SK-N-SH (cell line): ENCODE data around the gene IFNA6. TPM values are rescaled to one million over a fixed set of nuclear protein-coding genes. Genes with fewer than 3 reads are reported as not detected.

ENCODE experiments used
- CTCF ChIA-PET: fragments of 300-600, 350-600 bp; formaldehyde crosslinking; extraction: SDS; loops from one replicate; lab custom pipeline; 2021; lab: Yijun Ruan, JAX
- POLR2A ChIA-PET: fragments of 350-600 bp; sonication (Branson Sonifier 250); formaldehyde crosslinking; extraction: SDS; loops from one replicate; lab custom pipeline; 2020; ENCODE audit warnings: antibody characterized with exemption, inconsistent platforms; lab: Yijun Ruan, JAX
- DNase-seq: peaks from one replicate; pipeline ENCODE4 v3.0.0; 2012
- H2AFZ ChIP-seq: fragments of 200-600 bp; sonication (generic); 2 replicates; pipeline ENCODE4 v1.8.1; 2016; ENCODE audit warnings: antibody characterized with exemption, mild to moderate bottlenecking, low read depth
- H3F3A ChIP-seq: fragments of 200-600 bp; sonication (generic); replicated peaks from 2 replicates; pipeline ENCODE3; 2016; ENCODE audit warnings: antibody characterized with exemption, mild to moderate bottlenecking; ENCODE audit not compliant: insufficient read depth
- H3K27ac ChIP-seq, 2 experiments: fragments of 200-500 bp in 1 of 2; fragments of 200-600 bp in 1 of 2; sonication (Bioruptor generic) in 1 of 2; sonication (generic), shearing (Covaris generic) in 1 of 2; 2 replicates each; pipeline versions ENCODE4 v1.5.1 to v1.6.1; 2014 to 2016; ENCODE audit warnings: low read depth in 2 of 2, inconsistent platforms in 1 of 2, low read length in 1 of 2, mild to moderate bottlenecking in 1 of 2, mixed read lengths in 1 of 2
- H3K27me3 ChIP-seq: fragments of 200-600 bp; sonication (generic), shearing (Covaris generic); 2 replicates; pipeline ENCODE4 v1.6.1; 2016; ENCODE audit warnings: mixed run types; ENCODE audit not compliant: insufficient read depth
- H3K36me3 ChIP-seq, 2 experiments: fragments of 200-500 bp in 1 of 2; fragments of 200-600 bp in 1 of 2; sonication (Bioruptor generic) in 1 of 2; sonication (generic) in 1 of 2; replicated peaks in 1 of 2; 2 replicates each; pipeline versions ENCODE3 to v1.5.1; 2014 to 2016; ENCODE audit warnings: low read length in 1 of 2, mild to moderate bottlenecking in 1 of 2; ENCODE audit not compliant: insufficient read depth in 2 of 2, control insufficient read depth in 1 of 2
- H3K4me1 ChIP-seq, 2 experiments: fragments of 200-500 bp in 1 of 2; fragments of 200-600 bp in 1 of 2; sonication (Bioruptor generic) in 1 of 2; sonication (generic), shearing (Covaris generic) in 1 of 2; 2 replicates each; pipeline versions ENCODE4 v1.5.1 to v1.6.1; 2014 to 2016; ENCODE audit warnings: low read depth in 1 of 2, low read length in 1 of 2, mixed run types in 1 of 2; ENCODE audit not compliant: insufficient read depth in 2 of 2, control insufficient read depth in 1 of 2
- H3K4me2 ChIP-seq: fragments of 200-600 bp; sonication (generic), shearing (Covaris generic); 2 replicates; pipeline ENCODE4 v1.6.1; 2017; ENCODE audit warnings: mixed run types
- H3K4me3 ChIP-seq, 2 experiments: fragments of 200-500 bp in 1 of 2; fragments of 200-600 bp in 1 of 2; sonication (Bioruptor generic) in 1 of 2; sonication (generic), shearing (Covaris generic) in 1 of 2; 2 replicates each; pipeline versions ENCODE4 v1.5.1 to v1.8.1; 2014 to 2016; ENCODE audit warnings: low read depth in 2 of 2, inconsistent platforms in 1 of 2, low read length in 1 of 2, mild to moderate bottlenecking in 1 of 2, mixed read lengths in 1 of 2, moderate library complexity in 1 of 2
- H3K79me2 ChIP-seq: fragments of 200-600 bp; sonication (generic); 2 replicates; pipeline ENCODE4 v1.8.1; 2017; ENCODE audit warnings: mild to moderate bottlenecking; ENCODE audit not compliant: insufficient read depth
- H3K9ac ChIP-seq: fragments of 200-600 bp; sonication (generic); 2 replicates; pipeline ENCODE4 v1.6.1; 2017; ENCODE audit warnings: mixed run types
- H3K9me2 ChIP-seq: fragments of 200-600 bp; sonication (generic); 2 replicates; pipeline ENCODE4 v1.6.1; 2017; ENCODE audit warnings: mixed run types
- H3K9me3 ChIP-seq: fragments of 200-600 bp; sonication (generic); 2 replicates; pipeline ENCODE4 v1.6.1; 2017; ENCODE audit warnings: mixed run types, mild to moderate bottlenecking, moderate library complexity
- H4K20me1 ChIP-seq: fragments of 200-600 bp; sonication (generic); 2 replicates; pipeline ENCODE4 v1.6.1; 2017; ENCODE audit warnings: mild to moderate bottlenecking, mixed run types; ENCODE audit not compliant: insufficient read depth
- FOXJ3 ChIP-seq: sonication (generic); formaldehyde crosslinking; IDR thresholded peaks from 2 replicates; pipeline ENCODE4 v1.5.1; 2020; ENCODE audit warnings: mild to moderate bottlenecking, missing genetic modification reagents
- GABPA ChIP-seq: IDR thresholded peaks from 2 replicates; pipeline ENCODE4 v1.4.0; 2012; ENCODE audit warnings: low read depth, mild to moderate bottlenecking
- NFIC ChIP-seq: IDR thresholded peaks from 2 replicates; pipeline ENCODE4 v1.4.0; 2012; ENCODE audit warnings: borderline replicate concordance
- POLR2AphosphoS5 ChIP-seq: IDR thresholded peaks from 2 replicates; pipeline ENCODE4 v1.6.1; 2012; ENCODE audit warnings: low read depth, low read length
- RXRA ChIP-seq: IDR thresholded peaks from 2 replicates; pipeline ENCODE4 v1.4.0; 2012; ENCODE audit warnings: low read depth, mild to moderate bottlenecking, borderline replicate concordance
- SMC3 ChIP-seq: IDR thresholded peaks from 2 replicates; pipeline ENCODE4 v1.6.1; 2012; ENCODE audit warnings: low read depth, low read length, improper control_type of control experiment
- TEAD4 ChIP-seq: IDR thresholded peaks from 2 replicates; pipeline ENCODE4 v1.4.0; 2012; ENCODE audit warnings: mild to moderate bottlenecking, borderline replicate concordance; ENCODE audit not compliant: insufficient read depth
- WGBS: methylation state at CpG from one replicate; pipeline ENCODE4 v1.1.6; 2017; ENCODE audit warnings: low lambda C conversion rate; 5-methylcytosine and 5-hydroxymethylcytosine counted together
- polyA plus RNA-seq, 3 experiments: library from polyadenylated mRNA; depleted of rRNA; stranded (reverse); fragments of >200 nt; gene quantifications; 2 replicates each; pipeline ENCODE4 v1.2.3, GENCODE V29; 2012
- TF ChIP-seq, protein P1 (sequence below): IDR thresholded peaks from 2 replicates; pipeline ENCODE4; 2012

Gene IFNA6
- polyA plus RNA-seq, 1 of the 3 experiments (the other 2 are of a cell fraction) = not detected

DNA sequence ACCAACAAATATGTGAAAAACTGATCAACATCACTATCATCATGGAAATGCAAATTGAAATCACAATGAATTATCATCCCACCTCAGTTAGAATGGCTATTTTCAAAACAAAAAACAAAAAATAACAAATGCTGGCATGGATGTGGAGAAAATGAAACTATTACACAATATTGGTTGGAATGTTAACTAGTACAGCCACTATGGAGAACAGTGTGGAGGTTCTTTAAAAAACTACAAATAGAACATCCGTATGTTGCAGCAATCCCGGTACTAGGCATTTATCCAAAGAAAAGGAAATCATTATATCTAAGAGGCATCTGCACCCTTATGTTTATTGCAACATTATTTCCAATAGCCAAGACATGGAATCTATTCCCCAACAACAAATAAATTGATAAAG lies 36.5 kb downstream of the IFNA6 start:
- DNase-seq = no peak
- H3K27ac ChIP-seq = no peak overlapping the region
- no peaks in the 10 kb centered on the region for H3F3A ChIP-seq
- no peaks in the 10 kb centered on the region for H3K36me3 ChIP-seq
- no peaks in the 10 kb centered on the region for H3K4me1 ChIP-seq
- 76% methylated on average over 2 of the region's 2 CpGs for WGBS
- TF ChIP-seq GABPA = no peak
- no peak for TF ChIP-seq POLR2AphosphoS5
- POLR2A ChIA-PET = no interaction called here
- no peaks in the 10 kb centered on the region for H3K9me3 ChIP-seq
- no peak overlapping the region for H3K4me2 ChIP-seq
- no peaks in the 10 kb centered on the region for H3K9me2 ChIP-seq
- no peak overlapping the region for H3K4me3 ChIP-seq
- no peaks in the 10 kb centered on the region for H4K20me1 ChIP-seq
- no peak overlapping the region for H2AFZ ChIP-seq
- H3K9ac ChIP-seq = no peak overlapping the region
- CTCF ChIA-PET = interaction anchor here (1.8 to 13.7 kb wide), 3 partner anchors 13 to 79 kb away, joined by 3 to 239 read pairs (median 9); no protein-coding TSS in a partner anchor
- no peaks in the 10 kb centered on the region for H3K79me2 ChIP-seq
- H3K27me3 ChIP-seq = peaks cover 11% of the 10 kb centered on the region

DNA sequence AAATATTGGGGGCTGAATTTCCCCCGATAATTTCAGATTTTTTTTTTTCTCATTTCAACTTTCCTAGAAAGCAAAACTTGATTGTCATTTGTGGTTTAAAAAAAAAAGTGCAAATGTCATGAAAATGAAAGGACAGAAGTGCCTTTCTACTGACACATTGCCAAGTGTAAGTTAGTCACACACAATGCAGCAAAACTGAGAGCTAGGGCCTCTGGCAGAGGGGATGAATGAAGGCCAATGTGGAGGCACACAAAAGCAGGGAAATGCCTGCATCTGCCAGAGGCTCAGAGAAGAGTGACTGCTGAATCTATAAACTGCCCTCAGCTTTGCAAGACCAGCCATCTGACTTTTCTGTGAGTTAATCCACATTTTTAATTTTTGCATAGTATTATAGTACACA lies 38.8 kb downstream of the IFNA6 start:
- H3K4me2 ChIP-seq = no peak overlapping the region
- CTCF ChIA-PET = interaction anchor here (1.8 kb wide), 1 partner anchor 84 kb away, joined by 5 read pairs; no protein-coding TSS in a partner anchor
- 0% methylated on average over 1 of the region's 1 CpG for WGBS

DNA sequence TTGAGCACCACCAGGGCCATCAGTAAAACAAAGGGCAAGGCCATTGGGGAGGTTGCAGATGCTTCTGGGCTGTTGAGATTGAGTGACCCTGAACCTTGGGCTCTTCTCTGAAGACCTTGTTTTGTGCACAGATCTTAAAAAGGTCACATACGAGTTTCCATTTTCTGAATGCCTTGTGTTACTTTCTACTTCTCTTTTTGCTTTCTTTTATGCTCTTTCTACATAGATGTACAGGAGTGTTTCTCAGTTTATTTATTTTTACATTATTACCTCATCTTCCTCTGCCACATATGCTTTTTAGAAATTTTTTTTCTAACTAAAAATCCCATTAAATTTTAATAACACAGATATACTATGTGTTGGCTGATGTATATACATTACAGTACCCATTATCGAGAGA lies 45.5 kb downstream of the IFNA6 start, which contains the start of gene IFNA5:
Gene IFNA5 (minus strand): TSS at position 101 of the 400 bp plus-strand sequence. CDS start 57 bp downstream, at position 44.
- Histone ChIP-seq H3K4me2 (no peak within 1 kb of the TSS), H3K79me2 (no peaks in the 10 kb centered on the region), H4K20me1 (no peaks in the 10 kb centered on the region), H2AFZ (no peak within 1 kb of the TSS), H3K9me2 (no peaks in the 10 kb centered on the region), H3K27me3 (no peaks in the 10 kb centered on the region; the same call in 1 of the 2 replicates), H3K36me3 (no peaks in the 10 kb centered on the region), H3K27ac (no peak within 1 kb of the TSS), H3F3A (no peaks in the 10 kb centered on the region), H3K4me3 (no peak within 1 kb of the TSS), H3K4me1 (no peaks in the 10 kb centered on the region), H3K9me3 (no peaks in the 10 kb centered on the region), H3K9ac (no peak within 1 kb of the TSS)
- CTCF ChIA-PET = no interaction called here
- TF ChIP-seq FOXJ3 = no peak
- no peak for TF ChIP-seq TEAD4
- no peak for TF ChIP-seq GABPA
- no peak for TF ChIP-seq SMC3
- no peak for TF ChIP-seq RXRA
- POLR2A ChIA-PET = no interaction called here
- no peak for DNase-seq
- WGBS = 5% methylated on average over 2 of the region's 2 CpGs

More for the DNA sequence above, 38.8 kb downstream of the IFNA6 start:
- H3K9me3 ChIP-seq = no peaks in the 10 kb centered on the region
- H3K79me2 ChIP-seq = no peaks in the 10 kb centered on the region
- POLR2A ChIA-PET = no interaction called here
- no peaks in the 10 kb centered on the region for H4K20me1 ChIP-seq
- H3K4me3 ChIP-seq = no peak overlapping the region
- no peaks in the 10 kb centered on the region for H3K9me2 ChIP-seq
- no peak for DNase-seq
- no peaks in the 10 kb centered on the region for H3K36me3 ChIP-seq
- no peak overlapping the region for H2AFZ ChIP-seq
- no peak for TF ChIP-seq NFIC
- TF ChIP-seq, protein P1, sequence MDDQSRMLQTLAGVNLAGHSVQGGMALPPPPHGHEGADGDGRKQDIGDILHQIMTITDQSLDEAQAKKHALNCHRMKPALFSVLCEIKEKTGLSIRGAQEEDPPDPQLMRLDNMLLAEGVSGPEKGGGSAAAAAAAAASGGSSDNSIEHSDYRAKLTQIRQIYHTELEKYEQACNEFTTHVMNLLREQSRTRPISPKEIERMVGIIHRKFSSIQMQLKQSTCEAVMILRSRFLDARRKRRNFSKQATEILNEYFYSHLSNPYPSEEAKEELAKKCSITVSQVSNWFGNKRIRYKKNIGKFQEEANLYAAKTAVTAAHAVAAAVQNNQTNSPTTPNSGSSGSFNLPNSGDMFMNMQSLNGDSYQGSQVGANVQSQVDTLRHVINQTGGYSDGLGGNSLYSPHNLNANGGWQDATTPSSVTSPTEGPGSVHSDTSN = no peak
- H3K27ac ChIP-seq = no peak overlapping the region
- H3K9ac ChIP-seq = no peak overlapping the region
- H3K4me1 ChIP-seq = no peaks in the 10 kb centered on the region
- H3F3A ChIP-seq = no peaks in the 10 kb centered on the region
- H3K27me3 ChIP-seq = peaks cover 11% of the 10 kb centered on the region

Other genes with a start within 250 kb of the IFNA6 start
- gene IFNW1, start 209.1 kb downstream of the IFNA6 start, polyA plus RNA-seq (2012; rRNA removed) = not detected in 2 replicates
- not detected in 2 replicates for gene IFNA21, start 184.2 kb downstream of the IFNA6 start, polyA plus RNA-seq (2012; rRNA removed)
- gene IFNA4, start 163.3 kb downstream of the IFNA6 start, polyA plus RNA-seq (2012; rRNA removed) = not detected in 2 replicates
- not detected in 2 replicates for gene IFNA7, start 148.7 kb downstream of the IFNA6 start, polyA plus RNA-seq (2012; rRNA removed)
- not detected in 2 replicates for gene IFNA10, start 143.7 kb downstream of the IFNA6 start, polyA plus RNA-seq (2012; rRNA removed)
- gene IFNA16, start 133.6 kb downstream of the IFNA6 start, polyA plus RNA-seq (2012; rRNA removed) = not detected in 2 replicates
- gene IFNA17, start 122.7 kb downstream of the IFNA6 start, polyA plus RNA-seq (2012; rRNA removed) = not detected in 2 replicates
- gene IFNA14, start 110.9 kb downstream of the IFNA6 start, polyA plus RNA-seq (2012; rRNA removed) = not detected in 2 replicates
- gene IFNA5, start 45.6 kb downstream of the IFNA6 start, polyA plus RNA-seq (2012; rRNA removed) = not detected in 2 replicates
- 6.8 and 8.8 TPM in 2 replicates for gene KLHL9, start 15.5 kb downstream of the IFNA6 start, polyA plus RNA-seq (2012; rRNA removed)
- not detected in 2 replicates for gene IFNA13, start 17.2 kb upstream of the IFNA6 start, polyA plus RNA-seq (2012; rRNA removed)
- gene IFNA2, start 34.5 kb upstream of the IFNA6 start, polyA plus RNA-seq (2012; rRNA removed) = not detected in 2 replicates
- gene IFNA8, start 58.2 kb upstream of the IFNA6 start, polyA plus RNA-seq (2012; rRNA removed) = not detected in 2 replicates
- not detected in 2 replicates for gene IFNA1, start 89.6 kb upstream of the IFNA6 start, polyA plus RNA-seq (2012; rRNA removed)
- gene IFNE, start 131.4 kb upstream of the IFNA6 start, polyA plus RNA-seq (2012; rRNA removed) = 0.05 and 0.08 TPM in 2 replicates